NOMO-1 treated with DMSO at 0.1 percent for 48 hours (cell line): ENCODE data around the gene SDHB.
"Not testable (repeated sequence)": the region's sequence is repeated elsewhere in the genome, so short reads cannot be mapped to it uniquely, and the experiment has no call there.

Source experiments
- DNase-seq: peaks from one replicate; lab custom pipeline; 2025; ENCODE audit not compliant: unreplicated experiment; lab: John Stamatoyannopoulos, UW

SDHB gene

GRCh38 chr1:17075470-17076255, 21.8 kb upstream of the SDHB start:
- DNase-seq, result peak; percentile 36

GRCh38 chr1:17071794-17072193, 18.0 kb upstream of the SDHB start:
- DNase-seq, result no peak

- DNase-seq, result no peak
Observed at GRCh38 chr1:17070163-17070525, 16.3 kb upstream of the SDHB start.

DNA sequence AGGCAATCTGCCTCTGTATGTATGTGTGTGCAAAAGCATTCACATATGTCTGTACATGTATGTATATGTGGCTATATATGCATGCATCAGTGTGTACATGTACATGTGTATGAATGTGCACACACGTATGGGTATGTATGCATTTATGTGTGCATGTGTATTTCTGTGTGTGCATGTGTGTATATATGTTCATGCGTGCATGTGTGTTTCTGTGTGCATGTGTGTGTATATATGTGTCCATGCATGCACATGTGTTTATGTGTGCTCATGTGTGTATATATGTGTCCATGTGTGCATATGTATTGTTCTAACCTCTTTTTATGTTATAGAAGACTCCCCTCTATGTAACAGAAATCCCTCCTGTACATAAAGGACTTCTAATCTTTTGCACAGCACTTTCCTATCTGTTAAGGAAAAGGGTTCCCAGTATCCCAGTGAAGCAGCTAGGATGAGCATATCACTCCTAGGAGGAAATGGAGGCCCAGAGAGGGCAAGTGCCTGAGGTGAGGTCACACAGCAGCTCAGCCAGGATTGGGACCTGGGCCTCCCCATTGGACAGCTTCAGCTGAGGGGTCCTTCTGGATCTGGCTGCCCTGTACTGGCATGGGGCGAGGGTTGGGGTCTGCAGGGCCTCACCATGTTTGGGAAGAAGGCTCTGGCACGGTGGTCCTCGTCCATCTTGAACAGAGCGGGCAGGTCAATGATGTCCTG, 15.8 kb upstream of the SDHB start:
- no peak for DNase-seq

- DNase-seq, result no peak
Observed at GRCh38 chr1:17068789-17069188, 15.0 kb upstream of the SDHB start.

GRCh38 chr1:17067465-17068240, 13.8 kb upstream of the SDHB start:
- no peak for DNase-seq

GRCh38 chr1:17067069-17067426, 13.2 kb upstream of the SDHB start:
- peak; percentile 86 for DNase-seq

- DNase-seq, result peak; percentile 91
Observed at GRCh38 chr1:17066361-17067068, 12.7 kb upstream of the SDHB start.

- no peak for DNase-seq
Observed at GRCh38 chr1:17065666-17066065, 11.8 kb upstream of the SDHB start.

GRCh38 chr1:17062751-17063150, 8.9 kb upstream of the SDHB start:
- not testable (repeated sequence) for DNase-seq

GRCh38 chr1:17061892-17062291, 8.1 kb upstream of the SDHB start:
- DNase-seq, result no peak

DNA sequence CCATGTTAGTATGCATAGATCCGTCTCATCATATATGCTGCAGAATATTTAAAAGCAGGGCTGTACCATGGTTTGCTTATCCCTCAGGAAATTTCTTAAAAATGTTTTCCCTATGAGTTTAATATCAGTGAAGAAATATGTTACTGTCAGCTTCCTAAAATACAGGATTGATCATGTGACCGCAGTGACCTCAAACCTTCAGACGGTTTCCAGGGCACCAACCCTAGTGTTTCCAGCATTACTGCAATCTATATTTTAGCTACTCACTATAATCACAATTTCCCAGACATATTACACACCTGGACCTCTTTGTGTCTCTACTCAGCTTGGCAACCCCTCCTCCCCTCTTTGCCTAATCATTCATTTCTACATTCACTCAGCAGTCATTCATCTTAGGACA, 7.7 kb upstream of the SDHB start:
- peak; percentile 48 for DNase-seq

DNA sequence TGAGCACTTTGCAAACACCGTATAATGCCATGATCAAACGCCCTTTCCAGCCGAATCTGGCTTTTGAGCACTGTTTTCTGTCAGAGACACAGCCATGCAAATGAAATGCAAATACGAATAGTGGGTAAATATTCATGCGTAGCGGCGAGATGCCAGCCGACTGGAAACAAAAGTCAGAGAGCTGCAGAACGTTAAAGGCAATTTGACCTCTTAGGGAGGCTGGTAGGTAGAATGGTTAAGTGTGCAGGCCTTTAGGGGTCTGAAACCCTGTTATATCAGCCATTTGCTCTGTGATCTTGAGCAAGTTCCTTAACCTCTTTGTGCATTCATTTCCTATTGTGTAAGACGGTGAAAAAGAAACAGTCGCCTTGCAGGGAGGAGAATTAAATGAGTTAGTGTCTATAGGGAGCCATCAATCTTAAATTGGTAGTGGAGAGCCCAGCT, 6.5 kb upstream of the SDHB start:
- DNase-seq, result peak; percentile 91

GRCh38 chr1:17059391-17060305, 5.8 kb upstream of the SDHB start:
- DNase-seq, result peak; percentile 85

DNA sequence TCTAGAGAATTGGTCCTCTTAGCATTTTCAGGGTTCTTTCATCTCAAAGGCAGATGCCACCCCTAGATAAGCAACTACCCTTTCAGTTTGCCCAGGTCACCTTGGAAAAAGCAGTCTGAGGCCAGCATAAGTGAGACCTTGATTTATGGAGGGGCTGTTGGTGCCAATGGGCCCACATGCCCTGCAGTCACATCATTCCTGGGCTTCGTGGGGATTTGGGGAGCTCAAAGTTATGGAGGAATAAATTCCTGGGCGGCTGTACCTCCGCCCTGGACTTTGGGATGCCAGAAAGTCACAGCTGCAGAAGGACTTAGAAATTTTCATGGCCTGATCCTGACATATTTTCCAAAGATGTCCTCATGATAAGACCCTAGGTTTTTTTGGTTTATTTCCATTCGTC, 2.7 kb upstream of the SDHB start:
- no peak for DNase-seq

DNA sequence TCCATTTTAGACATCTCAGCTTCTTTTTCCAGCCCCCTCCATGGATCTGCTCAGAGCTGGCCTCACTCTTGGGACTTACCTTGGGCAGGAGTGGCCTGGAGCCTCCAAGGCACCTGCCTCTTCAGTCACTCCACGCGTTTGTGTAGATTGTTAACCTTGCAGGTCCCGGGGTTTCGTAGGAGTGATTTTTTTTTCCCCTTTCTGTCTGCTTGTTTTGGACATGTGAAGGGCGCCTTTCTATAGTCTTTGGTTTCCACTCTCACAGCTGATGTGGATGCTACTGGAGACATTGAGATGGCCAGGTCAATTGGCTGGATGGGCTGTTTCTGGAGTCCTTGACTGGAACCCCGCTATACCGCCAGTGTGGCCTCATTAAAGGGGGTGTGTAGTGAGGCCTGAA, 2.0 kb upstream of the SDHB start:
- no peak for DNase-seq

GRCh38 chr1:17053086-17053684, 647 bp downstream of the SDHB start:
- DNase-seq, result no peak

DNA sequence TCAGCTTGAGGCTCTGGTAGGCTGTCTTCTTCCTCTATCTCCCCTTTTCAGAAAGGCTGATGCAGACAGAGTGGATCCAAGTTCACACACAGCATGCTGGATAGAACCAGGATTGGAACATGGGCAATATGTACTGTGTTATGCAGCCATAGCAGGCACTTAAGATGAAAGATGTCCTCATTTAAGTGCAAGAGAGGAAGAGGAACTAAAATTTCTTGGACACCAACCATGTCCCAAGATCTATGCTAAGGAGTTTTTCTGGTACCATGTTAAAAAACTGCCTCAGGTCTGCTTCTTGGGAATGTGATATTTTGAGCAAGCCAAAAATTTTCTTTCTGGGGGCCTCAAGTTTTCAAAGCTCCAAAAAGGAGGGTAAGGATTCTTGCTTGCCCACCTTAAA, 1.2 kb downstream of the SDHB start:
- peak; percentile 23 for DNase-seq

- DNase-seq, result no peak
Observed at GRCh38 chr1:17052038-17052437, 1.8 kb downstream of the SDHB start.

- no peak for DNase-seq
Observed at GRCh38 chr1:17047924-17048323, 5.9 kb downstream of the SDHB start.
